Aorta (tissue), 5 donors: ENCODE results near the gene ABCA10. TPM values are rescaled to one million over a fixed set of nuclear protein-coding genes. Genes with fewer than 3 reads are reported as not detected.

ENCODE experiments used
- ATAC-seq: fragments of 200-7000 bp; cut with Tn5 transposase; one replicate; pipeline ENCODE4 v1.9.1; 2022; ENCODE audit warnings: moderate library complexity; ENCODE audit not compliant: low FRiP score
- DNase-seq, 2 donors: peaks; one replicate each; pipeline ENCODE4 v3.0.0-alpha.2; 2020
- H3K27ac ChIP-seq, 2 donors: one replicate each; pipeline ENCODE4 v1.5.1; 2013; ENCODE audit warnings: low read length in 2 of 2, mild to moderate bottlenecking in 2 of 2, moderate library complexity in 2 of 2, control low read depth in 1 of 2, inconsistent platforms in 1 of 2, low read depth in 1 of 2
- H3K27me3 ChIP-seq, 2 donors: one replicate each; pipeline ENCODE4 v1.6.1; 2013; ENCODE audit warnings: control low read depth in 1 of 2, low read length in 1 of 2, mild to moderate bottlenecking in 1 of 2, moderate library complexity in 1 of 2; ENCODE audit not compliant: insufficient read depth in 2 of 2, control insufficient read depth in 1 of 2
- H3K36me3 ChIP-seq, 2 donors: one replicate each; pipeline ENCODE4 v1.6.1; 2013; ENCODE audit warnings: control low read depth in 1 of 2, low read length in 1 of 2, mild to moderate bottlenecking in 1 of 2; ENCODE audit not compliant: insufficient read depth in 2 of 2, control insufficient read depth in 1 of 2
- H3K4me1 ChIP-seq, 2 donors: one replicate each; pipeline ENCODE4 v1.6.1; 2013; ENCODE audit warnings: low read length in 2 of 2, control low read depth in 1 of 2, mild to moderate bottlenecking in 1 of 2, moderate library complexity in 1 of 2; ENCODE audit not compliant: insufficient read depth in 2 of 2, control insufficient read depth in 1 of 2
- H3K4me3 ChIP-seq, 2 donors: one replicate each; pipeline ENCODE4 v1.5.1; 2013; ENCODE audit warnings: low read length in 2 of 2, control low read depth in 1 of 2, mild to moderate bottlenecking in 1 of 2
- H3K9me3 ChIP-seq: one replicate; pipeline ENCODE4 v1.6.1; 2013; ENCODE audit warnings: mild to moderate bottlenecking, low read length; ENCODE audit not compliant: control insufficient read depth
- WGBS, 2 donors: extraction: QIAGEN DNeasy Blood & Tissue Kit; methylation state at CpG; one replicate each; pipeline ENCODE4 v1.1.7; 2013; 5-methylcytosine and 5-hydroxymethylcytosine counted together
- intact Hi-C, 2 donors: fragments of 100-400 bp; cut with DNase I; formaldehyde crosslinking; loops; one replicate each; pipeline versions ENCODE4 v1.14.2 to v1.15.0; 2022
- microRNA-seq, 2 donors: library from miRNA; unstranded; fragments of <30 nt; microRNA quantifications; one replicate each; pipeline ENCODE4 v1.2.0, GENCODE V29; 2020
- polyA plus RNA-seq, 2 donors: library from polyadenylated mRNA; stranded (reverse); fragments of 200-250 nt; gene quantifications; one replicate each; pipeline ENCODE4 v1.2.3, GENCODE V29; 2013
- total RNA-seq, 2 donors: library from RNA; stranded (reverse); fragmentation: NEBNext Ultra II Directional; extraction: Animal tissue kit (Norgen Biotek cat#: 25700); gene quantifications; one replicate each; pipeline ENCODE4 v1.2.1, GENCODE V29; 2021
- donor health status: healthy with polysubstance abuse.
- donor health status: Bipolar disorder and iron deficiency.
- donor health status: DM: no; HTN: no; CAD: no.
- donor health status: DM: no; HTN: no; CAD: no.
- donor health status: DM: yes; HTN: yes; CAD: no.

The ABCA10 gene
- total and polyA plus RNA-seq, 4 donors = 1.5 to 137 (median 8.3) TPM

- intact Hi-C loops = no loop called here
- no peak for DNase-seq
- Histone ChIP-seq H3K4me1 (no peaks in the 10 kb centered on the region), H3K27ac (no peak overlapping the region), H3K36me3 (no peaks in the 10 kb centered on the region), H3K27me3 (no peaks in the 10 kb centered on the region), H3K9me3 (no peaks in the 10 kb centered on the region), H3K4me3 (no peak overlapping the region)
- no peak for ATAC-seq
- 77 to 81% methylated on average over 9 of the region's 9 CpGs for WGBS, 2 donors
These were observed 124.9 kb downstream of the ABCA10 start for GRCh38 chr17:69103557-69104233.

GRCh38 chr17:69098625-69099024 is 130.0 kb downstream of the ABCA10 start:
- no peaks in the 10 kb centered on the region for H3K9me3 ChIP-seq
- DNase-seq = no peak
- no peaks in the 10 kb centered on the region for H3K36me3 ChIP-seq
- H3K27me3 ChIP-seq = no peaks in the 10 kb centered on the region
- no peak overlapping the region for H3K27ac ChIP-seq
- no peaks in the 10 kb centered on the region for H3K4me1 ChIP-seq
- no peak for ATAC-seq
- intact Hi-C loops = no loop called here
- no peak overlapping the region for H3K4me3 ChIP-seq
- 89 to 90% methylated on average over 4 of the region's 4 CpGs for WGBS, 2 donors

Small RNA genes within 50 kb of the gene (microRNA-seq; reads per million reads assigned to microRNA genes)
- gene MIR4524A (0 reads per million in 2 donors), gene MIR4524B (0 reads per million in 2 donors)

Other genes starting within 250 kb of the ABCA10 start
- gene ABCA9, start 167.9 kb downstream of the ABCA10 start, total RNA-seq = 100 to 1,000 TPM in 1 of 2 donors, 10 to 100 TPM in 1; 25.1 to 100 TPM
- gene ABCA9, start 167.9 kb downstream of the ABCA10 start, polyA plus RNA-seq = 10 to 100 TPM in 1 of 2 donors, 1 to 10 TPM in 1; 1.4 to 25.0 TPM
- gene ABCA6, start 86.9 kb downstream of the ABCA10 start, total RNA-seq = 100 to 1,000 TPM in 1 of 2 donors, 10 to 100 TPM in 1; 31.6 to 200 TPM
- 10 to 100 TPM in 1 of 2 donors, 1 to 10 TPM in 1; 7.8 to 39.8 TPM for gene ABCA6, start 86.9 kb downstream of the ABCA10 start, polyA plus RNA-seq
- gene ABCA5, start 98.3 kb upstream of the ABCA10 start, total RNA-seq = 10 to 100 TPM; 20.1 to 29.6 TPM
- gene ABCA5, start 98.3 kb upstream of the ABCA10 start, polyA plus RNA-seq = 1 to 10 TPM; 2.0 to 8.0 TPM
- gene MAP2K6, start 185.9 kb upstream of the ABCA10 start, total RNA-seq = 1 to 10 TPM; 3.4 to 6.4 TPM
- gene MAP2K6, start 185.9 kb upstream of the ABCA10 start, polyA plus RNA-seq = 1 to 10 TPM in 1 of 2 donors, under 1 TPM in 1; 0.75 to 4.3 TPM